ENCODE measurements around the gene PLEKHF1.
"Not testable (repeated sequence)": the region's sequence is repeated elsewhere in the genome, so short reads cannot be mapped to it uniquely, and the experiment has no call there.

The PLEKHF1 gene

GRCh38 chr19:29665215-29665825 lies at the start of gene PLEKHF1:
PLEKHF1 (plus strand) TSS chr19:29665461; CDS start chr19:29673840, 8,379 bp downstream.
- peak; percentile 43 for DNase-seq

GRCh38 chr19:29615891-29616425 lies 49.3 kb upstream of the PLEKHF1 start:
- DNase-seq, result no peak

DNA sequence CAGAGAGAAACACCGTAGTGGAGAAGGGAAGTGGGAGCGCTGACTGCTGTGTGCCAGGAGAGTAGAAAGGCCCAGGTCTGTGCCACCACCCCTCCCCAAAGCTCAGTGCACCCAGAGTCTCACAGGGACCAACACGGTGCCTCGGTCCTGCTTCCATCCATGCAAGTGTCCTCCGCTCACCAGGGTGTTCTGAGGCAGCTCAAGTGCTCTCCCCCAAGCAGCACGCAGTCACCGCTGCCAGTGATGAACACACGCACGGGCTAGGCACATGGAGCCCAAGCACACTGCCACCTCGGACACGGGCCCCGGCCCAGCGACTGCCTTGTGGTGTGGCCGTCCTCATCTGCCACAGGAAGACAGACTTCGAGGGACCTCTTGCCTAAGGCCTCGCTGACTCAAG lies 48.7 kb upstream of the PLEKHF1 start:
- DNase-seq, result no peak

- no peak for DNase-seq
Measured at GRCh38 chr19:29617366-29618266, 47.6 kb upstream of the PLEKHF1 start.

- no peak for DNase-seq
Measured at GRCh38 chr19:29618434-29618833, 46.8 kb upstream of the PLEKHF1 start.

DNA sequence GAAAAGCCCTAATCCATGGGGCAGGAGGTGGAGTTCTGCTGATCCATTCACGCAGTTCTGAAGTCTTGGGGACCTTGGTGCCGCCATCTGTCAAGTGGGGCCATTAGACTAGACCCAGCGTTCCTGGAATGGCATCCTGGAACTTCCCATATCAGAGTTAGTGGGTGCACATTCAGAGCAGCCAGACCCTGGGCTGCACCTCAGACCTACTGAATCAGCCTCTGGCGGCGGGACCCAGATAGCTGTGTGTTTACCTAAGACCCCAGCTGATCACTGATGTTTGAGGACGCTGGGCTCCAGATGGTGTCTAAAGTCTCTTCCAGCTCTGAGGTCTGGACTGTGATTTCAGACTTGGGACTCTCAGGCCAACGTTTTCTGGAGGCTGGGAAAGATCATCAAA lies 46.4 kb upstream of the PLEKHF1 start:
- DNase-seq, result no peak

- no peak for DNase-seq
Measured at GRCh38 chr19:29620931-29621351, 44.3 kb upstream of the PLEKHF1 start.

DNA sequence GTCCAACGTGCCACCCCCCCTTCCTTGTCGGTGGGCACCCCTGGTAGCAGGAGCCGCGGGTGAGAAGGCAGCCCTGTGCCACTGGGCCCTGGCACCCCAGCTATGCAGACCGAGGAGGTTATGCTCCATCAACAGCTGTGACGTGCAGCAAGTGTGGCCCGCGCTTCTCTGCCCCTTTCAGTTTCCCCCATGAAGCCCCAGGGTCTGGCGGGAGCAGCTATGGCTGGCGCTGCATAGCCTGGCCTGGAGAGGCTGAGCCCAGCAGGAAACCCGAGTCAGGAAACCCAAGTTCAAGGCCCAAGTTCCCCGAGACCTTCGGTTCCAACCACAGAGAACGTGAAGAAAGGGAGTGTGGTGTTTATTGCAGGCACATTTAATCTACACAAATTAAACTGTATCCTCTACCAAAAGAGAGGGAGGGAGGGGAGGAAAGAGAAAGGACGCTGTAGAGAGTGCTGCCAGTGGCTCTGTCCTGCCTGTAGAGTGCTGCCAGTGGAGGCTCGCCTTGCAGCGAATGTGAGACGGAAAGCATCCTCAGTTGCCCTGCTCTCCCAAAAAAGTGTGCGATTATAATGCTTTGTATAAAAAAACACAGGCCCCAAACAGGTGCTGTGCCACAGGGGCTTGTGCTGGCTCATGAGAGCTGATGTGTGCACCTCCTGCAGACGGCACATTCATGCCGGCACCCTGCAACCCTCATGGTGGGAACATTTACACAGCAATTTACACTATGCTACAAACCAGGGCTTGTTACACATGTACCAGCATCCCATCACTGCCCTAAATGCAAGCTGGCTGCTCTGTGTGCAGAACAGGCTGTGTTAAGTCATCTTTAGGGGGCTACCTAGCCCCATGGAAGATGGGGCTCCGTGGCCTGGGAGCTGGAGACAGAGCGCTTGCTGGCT lies 42.8 kb upstream of the PLEKHF1 start:
- no peak for DNase-seq

DNA sequence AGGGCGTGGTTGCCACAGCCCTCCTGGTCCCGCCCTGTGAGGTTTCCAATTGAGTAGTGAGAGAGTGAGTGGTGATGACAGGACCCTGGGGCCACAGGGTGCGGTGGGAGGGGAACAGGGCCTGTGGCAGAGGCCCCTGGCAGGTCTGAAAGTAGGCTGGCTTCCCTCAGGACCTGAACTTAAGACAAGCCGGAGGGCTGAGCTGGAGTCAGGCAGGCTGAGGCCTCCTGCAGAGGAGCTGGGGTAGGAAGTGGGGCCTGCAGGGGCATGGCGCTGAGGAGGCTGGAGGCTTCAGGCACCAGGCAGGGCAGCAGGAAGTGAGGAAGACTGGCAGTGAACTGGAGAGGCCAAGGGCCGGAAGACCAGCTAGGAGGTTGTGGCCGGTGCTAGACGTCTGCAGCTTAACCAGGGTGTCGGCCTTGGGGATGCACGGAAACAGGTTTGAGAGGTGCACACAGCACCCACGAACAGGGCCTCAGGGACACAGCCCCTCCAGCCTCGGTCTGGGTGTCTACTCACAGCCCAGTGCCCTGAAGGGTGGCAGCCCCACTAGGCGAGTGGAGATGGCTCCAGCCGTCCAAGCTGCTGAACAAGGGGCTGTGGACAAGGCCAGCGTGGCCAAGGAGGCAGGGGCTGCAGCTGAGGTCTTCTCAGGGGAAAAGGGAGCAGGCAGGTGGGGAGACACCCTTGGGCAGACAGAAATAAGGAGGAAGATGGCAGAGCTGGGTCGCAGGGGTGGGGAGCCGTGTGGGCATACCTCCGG lies 41.4 kb upstream of the PLEKHF1 start:
- no peak for DNase-seq

- DNase-seq, result no peak
Measured at GRCh38 chr19:29624489-29625185, 40.6 kb upstream of the PLEKHF1 start.

DNA sequence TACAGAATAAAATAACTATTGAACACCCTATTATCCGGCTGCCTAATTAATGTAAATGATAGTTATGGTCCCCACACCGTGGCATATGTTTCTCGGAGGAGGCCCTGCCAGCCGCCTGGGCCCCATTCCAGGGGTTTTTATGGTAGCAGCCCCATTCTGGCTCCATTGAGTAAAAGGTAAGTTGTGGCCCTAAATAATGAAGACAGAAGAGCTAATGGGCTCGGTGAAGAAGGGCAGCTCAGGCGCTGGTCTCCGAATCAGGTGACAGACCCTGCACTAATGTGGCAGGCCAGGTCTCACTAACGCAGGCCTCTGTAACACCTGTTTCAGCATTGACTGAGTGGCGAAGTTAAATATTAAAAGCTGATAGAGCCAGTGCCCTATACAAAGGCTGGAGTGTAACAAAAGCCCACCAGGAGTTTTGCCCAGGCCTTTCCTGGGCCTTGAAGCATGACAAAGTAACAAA lies 40.0 kb upstream of the PLEKHF1 start:
- DNase-seq, result no peak

GRCh38 chr19:29626386-29626785 lies 38.9 kb upstream of the PLEKHF1 start:
- no peak for DNase-seq

GRCh38 chr19:29626832-29627231 lies 38.4 kb upstream of the PLEKHF1 start:
- DNase-seq, result not testable (repeated sequence)

DNA sequence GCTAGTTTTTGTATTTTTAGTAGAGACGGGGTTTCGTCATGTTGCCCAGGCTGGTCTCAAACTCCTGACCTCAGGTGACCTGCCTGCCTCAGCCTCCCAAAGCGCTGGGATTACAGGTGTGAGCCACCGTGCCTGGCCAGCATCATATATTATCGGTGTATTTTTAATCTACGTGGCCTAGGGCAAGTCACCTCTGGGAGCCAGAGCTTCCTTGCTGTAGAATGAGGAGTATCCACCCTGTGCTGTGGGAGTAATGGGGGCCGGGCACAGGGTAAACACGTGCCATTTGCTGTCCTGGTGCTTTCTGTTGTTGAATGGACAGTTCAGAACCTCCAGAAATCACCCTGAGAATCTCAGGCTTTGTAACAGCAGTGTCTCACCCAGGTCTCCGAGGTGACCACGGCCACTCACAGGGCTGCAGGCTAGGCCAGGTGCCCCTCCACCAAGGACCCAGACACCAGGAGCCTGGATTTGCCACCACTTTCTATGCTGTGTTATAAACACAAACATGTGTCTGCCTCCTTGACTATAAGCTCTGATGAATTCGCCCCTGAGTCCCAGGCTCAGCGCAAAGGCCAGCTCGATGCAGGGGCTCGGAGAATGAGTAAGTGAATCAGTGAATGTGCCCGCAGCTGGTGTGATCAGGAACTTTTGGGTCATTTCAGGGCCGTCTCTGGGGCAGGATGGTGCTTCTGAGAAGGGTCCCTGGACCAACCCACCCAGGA lies 36.4 kb upstream of the PLEKHF1 start:
- DNase-seq, result no peak

GRCh38 chr19:29629836-29630534 lies 35.3 kb upstream of the PLEKHF1 start:
- no peak for DNase-seq

DNA sequence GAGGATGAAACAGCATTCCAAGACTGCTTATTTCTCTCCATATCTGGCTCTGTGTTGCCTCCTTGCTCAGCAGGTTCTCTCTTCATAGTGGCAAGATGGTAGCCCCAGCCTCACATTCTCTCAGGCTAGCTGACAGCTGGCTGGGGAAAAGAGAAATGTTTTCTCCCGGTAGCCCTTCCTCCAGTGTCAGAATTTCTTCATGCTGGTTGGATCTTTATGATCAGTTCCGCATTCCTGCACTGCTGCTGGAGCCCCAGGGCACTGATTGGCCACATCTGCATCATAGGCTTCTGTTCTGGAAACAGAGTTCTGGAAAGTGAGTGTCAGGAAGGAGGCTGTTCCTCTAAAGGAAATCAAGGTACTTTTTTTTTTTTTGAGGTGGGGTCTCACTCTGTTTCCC lies 34.6 kb upstream of the PLEKHF1 start:
- DNase-seq, result no peak

GRCh38 chr19:29631450-29631849 lies 33.8 kb upstream of the PLEKHF1 start:
- DNase-seq, result no peak

GRCh38 chr19:29634002-29634401 lies 31.3 kb upstream of the PLEKHF1 start:
- DNase-seq, result no peak

DNA sequence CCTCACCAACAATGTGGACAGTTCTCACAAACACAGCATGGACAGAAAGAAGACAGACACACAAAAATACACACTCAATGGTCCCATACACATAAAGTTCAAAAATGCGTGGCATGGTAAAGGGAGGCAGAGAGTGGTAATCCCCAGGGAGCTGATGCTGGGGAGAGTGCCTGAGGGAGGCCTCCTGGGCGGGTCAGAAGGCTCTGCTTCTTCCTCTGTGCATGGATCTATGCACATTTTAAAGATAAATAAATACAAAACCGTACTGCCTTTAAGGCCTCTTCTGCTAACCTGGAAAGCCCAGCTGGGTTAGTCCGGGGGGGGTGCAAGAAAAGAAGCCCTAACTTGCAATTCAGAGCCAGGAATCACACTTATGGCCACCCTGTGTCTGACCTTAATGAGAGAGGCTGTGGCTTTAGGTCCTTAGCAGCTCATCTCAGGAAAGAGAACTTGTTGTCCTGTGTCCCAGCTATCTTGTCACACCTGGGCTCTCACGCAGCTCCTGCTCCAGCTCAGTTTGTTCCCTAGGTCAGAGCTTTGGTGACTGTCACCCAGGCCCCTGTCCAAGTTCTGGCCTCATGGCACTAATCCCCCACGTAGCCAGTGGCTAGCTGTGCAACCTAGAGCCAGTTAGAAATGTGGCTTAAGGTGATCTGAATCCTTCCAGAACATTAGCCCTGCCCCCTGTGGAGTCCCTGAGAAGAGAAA lies 30.7 kb upstream of the PLEKHF1 start:
- DNase-seq, result no peak
